Common myeloid progenitor, CD34-positive (primary cell): ENCODE data around the gene FIBCD1.

ENCODE experiments used
- CTCF ChIA-PET: fragments of 350-600 bp; sonication (Branson Sonifier 250); formaldehyde crosslinking; loops from one replicate; lab custom pipeline; 2021; ENCODE audit warnings: antibody characterized with exemption; lab: Charles Lee
- POLR2A ChIA-PET: fragments of 350-600 bp; sonication (Branson Sonifier 250); formaldehyde crosslinking; loops from one replicate; lab custom pipeline; 2021; ENCODE audit warnings: antibody characterized with exemption; lab: Charles Lee
- DNase-seq, 3 donors: peaks; one replicate each; pipeline versions ENCODE4 v3.0.0 to v3.0.0-alpha.2; 2013
- H3K27ac ChIP-seq, 2 experiments: 1 replicate in 1 of 2; 2 replicates in 1 of 2; pipeline ENCODE4 v1.7.0; 2013; ENCODE audit warnings: inconsistent platforms in 2 of 2, low read length in 2 of 2, mild to moderate bottlenecking in 2 of 2, low read depth in 1 of 2, moderate library complexity in 1 of 2; ENCODE audit not compliant: severe bottlenecking in 2 of 2, insufficient read depth in 1 of 2, poor library complexity in 1 of 2
- H3K27me3 ChIP-seq, 5 experiments: replicated peaks in 2 of 5; 1 replicate in 3 of 5; 2 replicates in 2 of 5; pipeline versions ENCODE4 v1.6.1 to v1.7.0; 2013; ENCODE audit warnings: low read length in 4 of 5, mild to moderate bottlenecking in 2 of 5, moderate library complexity in 2 of 5, inconsistent platforms in 1 of 5; ENCODE audit not compliant: insufficient read depth in 5 of 5, control insufficient read depth in 4 of 5
- H3K36me3 ChIP-seq, 4 experiments: 1 replicate in 2 of 4; 2 replicates in 2 of 4; pipeline versions ENCODE4 v1.6.1 to v1.7.0; 2013; ENCODE audit warnings: low read length in 3 of 4, control low read depth in 1 of 4, mild to moderate bottlenecking in 1 of 4; ENCODE audit not compliant: control insufficient read depth in 4 of 4, insufficient read depth in 4 of 4
- H3K4me1 ChIP-seq, 4 experiments: 1 replicate in 3 of 4; 2 replicates in 1 of 4; pipeline versions ENCODE4 v1.6.1 to v1.7.1; 2013; ENCODE audit warnings: low read length in 3 of 4, mild to moderate bottlenecking in 3 of 4, control low read depth in 1 of 4, inconsistent platforms in 1 of 4, moderate library complexity in 1 of 4; ENCODE audit not compliant: control insufficient read depth in 4 of 4, insufficient read depth in 4 of 4; ENCODE audit errors: control extremely low read depth in 1 of 4
- H3K4me3 ChIP-seq, 7 experiments: 1 replicate in 4 of 7; 2 replicates in 3 of 7; pipeline versions ENCODE4 v1.5.1 to v1.7.0; 2013; ENCODE audit warnings: mild to moderate bottlenecking in 7 of 7, low read length in 6 of 7, moderate library complexity in 6 of 7, inconsistent platforms in 2 of 7, low read depth in 2 of 7, control low read depth in 1 of 7; ENCODE audit not compliant: insufficient read depth in 4 of 7, control insufficient read depth in 1 of 7; ENCODE audit errors: extremely low read depth in 1 of 7
- H3K9me3 ChIP-seq, 5 experiments: 1 replicate in 4 of 5; 2 replicates in 1 of 5; pipeline versions ENCODE4 v1.6.1 to v1.7.1; 2013; ENCODE audit warnings: low read length in 4 of 5, mild to moderate bottlenecking in 2 of 5, inconsistent platforms in 1 of 5, low read depth in 1 of 5, moderate library complexity in 1 of 5; ENCODE audit not compliant: control insufficient read depth in 4 of 5, insufficient read depth in 2 of 5; ENCODE audit errors: control extremely low read depth in 1 of 5
- WGBS: methylation state at CpG from one replicate; pipeline ENCODE4 v1.1.5; 2013; ENCODE audit not compliant: insufficient coverage; 5-methylcytosine and 5-hydroxymethylcytosine counted together

FIBCD1 gene

GRCh38 chr9:130901498-130902203 is 37.4 kb downstream of the FIBCD1 start:
- WGBS, result 96% methylated on average over 14 of the region's 17 CpGs
- Histone ChIP-seq H3K4me3 (no peak overlapping the region), H3K4me1 (no peaks in the 10 kb centered on the region), H3K27ac (no peak overlapping the region), H3K27me3 (peaks cover 0 to 4% (median 3%) of the 10 kb centered on the region in 5 experiments), H3K9me3 (no peaks in the 10 kb centered on the region), H3K36me3 (no peaks in the 10 kb centered on the region)
- ChIA-PET POLR2A (no interaction called here), CTCF (interaction anchor here (2.1 kb wide), 1 partner anchor 97 kb away, joined by 4 read pairs; no protein-coding TSS in a partner anchor)
- no peak for DNase-seq

DNA sequence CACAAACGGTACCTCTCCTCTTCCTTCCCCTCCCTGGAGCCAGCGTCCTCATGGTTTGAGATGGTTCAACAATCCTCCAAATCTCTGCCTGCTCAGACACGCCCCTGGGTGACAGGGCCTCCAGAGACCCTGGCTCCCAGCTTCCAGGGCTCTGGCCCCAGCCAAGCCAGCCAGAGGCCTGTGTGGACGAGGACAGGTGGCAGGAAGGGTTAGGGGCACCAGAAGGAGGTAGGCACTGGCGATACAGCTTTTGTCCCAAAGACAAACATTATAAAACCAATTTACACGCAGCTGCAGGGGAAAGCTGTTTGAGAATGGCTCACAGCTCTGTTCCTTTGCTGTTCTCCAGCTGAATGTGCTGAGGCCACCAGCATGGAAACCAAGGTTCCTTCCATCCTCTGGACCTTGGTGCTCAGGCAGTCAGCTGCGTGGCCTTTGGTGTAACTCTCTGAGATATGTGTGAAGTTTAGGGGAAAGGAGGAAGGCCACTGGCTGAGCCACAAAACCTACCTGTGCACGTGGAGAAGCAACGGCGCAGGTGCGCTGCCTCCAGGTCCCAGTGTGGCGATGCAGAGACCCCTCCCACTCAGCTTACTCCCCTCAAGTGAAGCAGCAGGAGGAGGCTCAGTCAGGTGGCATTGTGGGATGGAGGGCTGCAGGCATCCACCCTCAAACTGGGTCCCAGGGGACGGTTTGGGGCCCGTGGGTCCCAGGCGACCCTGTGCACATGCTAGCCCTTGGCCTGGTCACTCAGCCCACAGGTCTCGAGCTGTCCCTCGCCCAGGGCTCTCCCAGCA is 38.1 kb downstream of the FIBCD1 start:
- H3K27ac ChIP-seq, result no peak overlapping the region
- H3K4me3 ChIP-seq, result no peak overlapping the region
- H3K27me3 ChIP-seq, result peaks cover 0 to 4% (median 3%) of the 10 kb centered on the region in 5 experiments
- no peak for DNase-seq
- WGBS, result 74% methylated on average over 10 of the region's 17 CpGs
- no peaks in the 10 kb centered on the region for H3K4me1 ChIP-seq
- no peaks in the 10 kb centered on the region for H3K9me3 ChIP-seq
- CTCF ChIA-PET, result interaction anchor here (1.1 to 2.1 kb wide), 3 partner anchors 32 to 98 kb away, joined by 3 to 4 read pairs (median 3); no protein-coding TSS in a partner anchor
- POLR2A ChIA-PET, result no interaction called here
- H3K36me3 ChIP-seq, result no peaks in the 10 kb centered on the region

DNA sequence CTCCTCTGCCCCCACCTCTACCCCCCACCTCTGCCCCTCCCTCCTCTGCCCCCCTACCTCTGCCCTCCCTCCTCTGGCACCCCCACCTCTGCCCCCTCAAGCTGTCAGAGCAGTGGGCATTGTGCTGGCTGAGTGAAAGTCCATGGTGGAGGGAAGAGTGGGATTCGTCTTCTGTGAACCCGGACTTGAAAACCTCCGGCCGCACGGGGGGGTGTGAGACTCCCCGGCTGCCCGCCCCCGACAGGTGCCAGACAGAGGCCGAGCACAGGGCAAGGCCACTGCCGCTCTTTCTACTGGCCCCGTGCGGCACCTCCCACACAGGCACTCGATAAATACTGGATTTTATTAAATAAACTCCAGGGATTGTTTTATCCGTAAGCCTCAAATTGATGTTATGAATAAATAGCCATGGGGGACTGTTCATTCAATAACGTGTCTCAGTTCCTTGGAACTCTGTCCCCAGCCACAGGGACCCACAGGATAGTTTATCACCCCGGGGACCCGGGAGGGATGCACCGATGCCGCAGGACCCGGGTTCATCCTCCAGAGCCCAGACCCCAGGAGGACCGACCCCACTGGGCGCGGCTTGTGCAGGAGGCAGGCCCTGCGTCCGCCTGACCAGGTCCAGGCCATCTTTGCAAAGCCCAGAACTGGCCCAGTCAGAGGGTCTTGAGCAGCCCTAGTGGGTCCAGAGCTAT is 39.8 kb downstream of the FIBCD1 start:
- Histone ChIP-seq H3K4me3 (no peak overlapping the region), H3K27ac (no peak overlapping the region), H3K9me3 (no peaks in the 10 kb centered on the region), H3K27me3 (peaks cover 0 to 4% (median 3%) of the 10 kb centered on the region in 5 experiments), H3K4me1 (peaks cover 0 to 1% (median under 1%) of the 10 kb centered on the region in 4 experiments), H3K36me3 (no peaks in the 10 kb centered on the region)
- WGBS, result 92% methylated on average over 17 of the region's 25 CpGs
- CTCF ChIA-PET, result interaction anchor here (1.2 to 2.1 kb wide), 2 partner anchors 34 to 99 kb away, joined by 3 to 4 read pairs; no protein-coding TSS in a partner anchor
- no peak for DNase-seq
- POLR2A ChIA-PET, result no interaction called here

DNA sequence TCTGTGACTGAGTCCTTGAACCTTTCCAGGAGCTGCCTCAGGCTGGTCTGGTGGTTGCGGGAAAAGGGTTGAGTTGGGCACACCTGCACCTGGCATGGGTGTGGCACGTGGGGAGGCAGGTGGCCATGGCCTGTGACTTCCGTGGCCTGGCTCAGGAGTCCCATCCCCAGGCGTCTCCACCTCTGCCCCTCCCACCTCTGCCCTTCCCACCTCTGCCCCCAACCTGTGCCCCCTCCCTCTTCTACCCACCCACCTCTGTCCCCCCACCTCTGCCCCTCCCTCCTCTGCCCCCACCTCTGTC is 40.5 kb downstream of the FIBCD1 start:
- ChIA-PET CTCF (interaction anchor here (1.4 kb wide), 1 partner anchor 8 kb away, joined by 3 read pairs; no protein-coding TSS in a partner anchor), POLR2A (no interaction called here)
- H3K27me3 ChIP-seq, result peaks cover 0 to 4% (median 3%) of the 10 kb centered on the region in 5 experiments
- H3K4me3 ChIP-seq, result no peak overlapping the region
- H3K4me1 ChIP-seq, result peaks cover 0 to 8% (median 7%) of the 10 kb centered on the region in 4 experiments
- WGBS, result 91% methylated on average over 4 of the region's 4 CpGs
- no peak for DNase-seq
- H3K27ac ChIP-seq, result no peak overlapping the region
- no peaks in the 10 kb centered on the region for H3K36me3 ChIP-seq
- no peaks in the 10 kb centered on the region for H3K9me3 ChIP-seq

GRCh38 chr9:130897848-130898551 is 41.0 kb downstream of the FIBCD1 start:
- ChIA-PET POLR2A (no interaction called here), CTCF (interaction anchor here (1.4 kb wide), 1 partner anchor 9 kb away, joined by 3 read pairs; no protein-coding TSS in a partner anchor)
- WGBS, result 93% methylated on average over 18 of the region's 29 CpGs
- Histone ChIP-seq H3K27ac (no peak overlapping the region), H3K27me3 (peaks cover 0 to 4% (median 3%) of the 10 kb centered on the region in 5 experiments), H3K4me3 (no peak overlapping the region), H3K36me3 (peaks cover 0 to under 1% (median 0%) of the 10 kb centered on the region in 4 experiments), H3K9me3 (no peaks in the 10 kb centered on the region), H3K4me1 (peaks cover 0 to 13% (median 11%) of the 10 kb centered on the region in 4 experiments)
- no peak for DNase-seq

DNA sequence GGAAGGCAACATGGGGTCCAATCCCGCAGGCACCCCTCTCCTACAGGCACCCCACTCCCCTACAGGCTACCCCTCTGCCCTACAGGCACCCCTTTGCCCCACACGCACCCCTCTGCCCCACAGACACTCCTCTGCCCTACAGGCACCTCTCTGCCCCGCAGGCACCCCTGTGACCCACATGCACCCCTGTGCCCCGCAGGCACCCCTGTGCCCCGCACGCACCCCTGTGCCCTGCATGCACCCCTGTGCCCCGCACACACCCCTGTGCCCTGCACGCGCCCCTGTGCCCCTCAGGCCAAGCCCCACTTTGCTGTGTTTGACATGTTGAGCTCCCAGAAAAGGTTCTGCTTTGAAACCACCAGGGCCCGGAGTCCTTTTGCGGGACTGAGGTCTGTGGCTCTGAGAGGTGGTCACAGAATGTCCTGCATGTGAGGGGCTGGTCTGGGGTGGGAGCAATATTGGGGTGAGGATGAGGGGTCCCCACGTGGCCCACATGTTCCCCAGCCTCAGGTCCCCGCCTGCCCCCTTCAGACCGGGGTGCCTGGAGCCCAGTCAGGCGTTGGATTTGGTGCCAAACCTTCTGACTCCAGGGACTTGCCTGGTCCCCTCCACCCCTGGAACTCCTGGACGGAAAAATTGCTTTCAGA is 41.8 kb downstream of the FIBCD1 start:
- ChIA-PET CTCF (interaction anchor here (0.6 to 1.4 kb wide), 2 partner anchors 10 to 46 kb away, joined by 3 read pairs; no protein-coding TSS in a partner anchor), POLR2A (no interaction called here)
- Histone ChIP-seq H3K4me1 (peaks cover 0 to 17% (median 12%) of the 10 kb centered on the region in 4 experiments), H3K27ac (no peak overlapping the region), H3K27me3 (peaks cover 0 to 4% (median 3%) of the 10 kb centered on the region in 5 experiments), H3K9me3 (no peaks in the 10 kb centered on the region), H3K36me3 (peaks cover 0 to 5% (median 3%) of the 10 kb centered on the region in 4 experiments), H3K4me3 (no peak overlapping the region)
- WGBS, result 90% methylated on average over 14 of the region's 16 CpGs
- DNase-seq, result no peak
